GM20000 (cell line): ENCODE results near the gene CEP76.
A peak's percentile ranks its signal among the peaks of the same experiment; 100 is the strongest.

Experiments
- DNase-seq: peaks from one replicate; pipeline ENCODE4 v3.0.0; 2012; ENCODE audit warnings: low spot score
- TF ChIP-seq, protein P1 (sequence below): IDR thresholded peaks from 2 replicates; pipeline ENCODE4 v1.5.1; 2012; ENCODE audit warnings: mild to moderate bottlenecking, control low read depth; ENCODE audit errors: extremely low read depth, missing control alignments

The CEP76 gene, protein sequence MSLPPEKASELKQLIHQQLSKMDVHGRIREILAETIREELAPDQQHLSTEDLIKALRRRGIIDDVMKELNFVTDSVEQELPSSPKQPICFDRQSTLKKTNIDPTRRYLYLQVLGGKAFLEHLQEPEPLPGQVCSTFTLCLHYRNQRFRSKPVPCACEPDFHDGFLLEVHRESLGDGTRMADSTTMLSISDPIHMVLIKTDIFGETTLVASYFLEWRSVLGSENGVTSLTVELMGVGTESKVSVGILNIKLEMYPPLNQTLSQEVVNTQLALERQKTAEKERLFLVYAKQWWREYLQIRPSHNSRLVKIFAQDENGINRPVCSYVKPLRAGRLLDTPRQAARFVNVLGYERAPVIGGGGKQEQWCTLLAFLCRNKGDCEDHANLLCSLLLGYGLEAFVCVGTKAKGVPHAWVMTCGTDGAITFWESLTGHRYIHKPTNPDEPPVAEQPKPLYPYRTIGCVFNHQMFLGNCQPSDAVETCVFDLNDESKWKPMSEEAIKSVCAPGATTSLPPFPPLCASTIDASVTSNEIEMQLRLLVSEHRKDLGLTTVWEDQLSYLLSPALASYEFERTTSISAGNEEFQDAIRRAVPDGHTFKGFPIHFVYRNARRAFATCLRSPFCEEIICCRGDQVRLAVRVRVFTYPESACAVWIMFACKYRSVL

DNA sequence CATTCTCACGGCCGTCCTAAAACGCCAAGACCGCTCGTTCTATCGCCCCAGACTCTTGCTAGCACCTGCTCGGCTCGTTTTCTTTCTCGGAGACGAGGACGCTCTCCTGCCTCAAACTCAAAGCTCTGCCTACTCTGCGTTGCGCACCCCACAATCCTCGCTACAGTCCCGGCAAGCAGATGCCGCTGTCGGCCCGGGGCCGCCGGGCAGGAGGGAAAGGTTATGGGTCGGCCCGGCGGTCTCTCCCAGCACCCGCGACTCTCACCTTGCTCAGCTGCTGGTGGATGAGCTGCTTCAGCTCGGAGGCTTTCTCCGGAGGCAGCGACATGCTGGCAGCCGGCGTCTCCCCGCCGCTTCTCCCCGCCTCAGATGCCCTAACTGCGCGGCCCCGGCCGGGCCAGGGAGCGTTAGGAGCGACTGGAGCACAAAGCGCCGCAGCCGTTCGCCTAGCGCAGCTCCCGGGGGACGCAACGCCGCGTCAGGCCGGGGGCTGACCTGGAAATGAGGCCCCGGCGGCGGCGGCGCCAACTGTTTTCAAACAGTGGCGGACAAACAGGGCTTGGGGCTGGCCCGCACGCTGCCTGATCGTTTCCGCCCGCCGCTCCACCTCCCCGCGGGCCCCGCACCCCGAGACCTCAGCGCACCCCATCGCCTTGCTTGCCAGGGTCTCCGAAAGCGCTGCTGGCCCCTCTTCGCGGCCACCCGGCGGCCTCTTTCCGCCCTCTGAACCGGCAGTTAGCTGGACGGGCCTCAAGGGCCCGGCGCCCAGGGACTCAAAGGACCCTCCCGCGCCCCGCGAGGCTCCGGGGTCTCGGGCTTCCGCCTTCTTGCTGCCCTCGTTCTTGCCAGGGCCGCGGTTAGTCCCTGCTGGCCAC lies at the start of gene CEP76, which contains the start of gene PSMG2:
CEP76 (minus strand) TSS at position 503 of the 875 bp plus-strand sequence; CDS start at position 328, 175 bp downstream.
PSMG2 (plus strand) TSS at position 822 of the 875 bp plus-strand sequence. CDS start 66 bp downstream, outside the sequence.
- DNase-seq = peak; percentile 93
- TF ChIP-seq, protein P1, sequence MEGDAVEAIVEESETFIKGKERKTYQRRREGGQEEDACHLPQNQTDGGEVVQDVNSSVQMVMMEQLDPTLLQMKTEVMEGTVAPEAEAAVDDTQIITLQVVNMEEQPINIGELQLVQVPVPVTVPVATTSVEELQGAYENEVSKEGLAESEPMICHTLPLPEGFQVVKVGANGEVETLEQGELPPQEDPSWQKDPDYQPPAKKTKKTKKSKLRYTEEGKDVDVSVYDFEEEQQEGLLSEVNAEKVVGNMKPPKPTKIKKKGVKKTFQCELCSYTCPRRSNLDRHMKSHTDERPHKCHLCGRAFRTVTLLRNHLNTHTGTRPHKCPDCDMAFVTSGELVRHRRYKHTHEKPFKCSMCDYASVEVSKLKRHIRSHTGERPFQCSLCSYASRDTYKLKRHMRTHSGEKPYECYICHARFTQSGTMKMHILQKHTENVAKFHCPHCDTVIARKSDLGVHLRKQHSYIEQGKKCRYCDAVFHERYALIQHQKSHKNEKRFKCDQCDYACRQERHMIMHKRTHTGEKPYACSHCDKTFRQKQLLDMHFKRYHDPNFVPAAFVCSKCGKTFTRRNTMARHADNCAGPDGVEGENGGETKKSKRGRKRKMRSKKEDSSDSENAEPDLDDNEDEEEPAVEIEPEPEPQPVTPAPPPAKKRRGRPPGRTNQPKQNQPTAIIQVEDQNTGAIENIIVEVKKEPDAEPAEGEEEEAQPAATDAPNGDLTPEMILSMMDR = no peak

DNA sequence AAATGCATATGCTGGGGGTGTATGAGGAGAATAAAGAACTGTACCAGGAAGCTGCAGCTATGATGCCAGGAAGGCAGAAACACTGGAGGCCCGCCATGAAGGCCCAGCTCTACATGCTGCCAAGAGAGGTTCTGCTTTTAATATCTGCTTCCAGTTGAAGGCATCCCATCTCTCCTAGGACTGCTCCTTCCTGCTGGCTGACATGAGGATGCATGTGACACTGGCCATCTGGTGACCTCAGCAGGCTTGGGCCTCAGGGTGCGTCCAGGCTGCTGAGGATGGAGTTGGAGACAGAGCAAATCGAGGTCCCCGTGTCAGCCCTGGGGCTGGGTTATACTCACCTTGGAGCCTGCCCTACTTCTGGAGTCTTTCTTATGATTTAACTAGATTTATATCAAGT lies 49.4 kb upstream of the CEP76 start:
- TF ChIP-seq, protein P1 = no peak
- no peak for DNase-seq

DNA sequence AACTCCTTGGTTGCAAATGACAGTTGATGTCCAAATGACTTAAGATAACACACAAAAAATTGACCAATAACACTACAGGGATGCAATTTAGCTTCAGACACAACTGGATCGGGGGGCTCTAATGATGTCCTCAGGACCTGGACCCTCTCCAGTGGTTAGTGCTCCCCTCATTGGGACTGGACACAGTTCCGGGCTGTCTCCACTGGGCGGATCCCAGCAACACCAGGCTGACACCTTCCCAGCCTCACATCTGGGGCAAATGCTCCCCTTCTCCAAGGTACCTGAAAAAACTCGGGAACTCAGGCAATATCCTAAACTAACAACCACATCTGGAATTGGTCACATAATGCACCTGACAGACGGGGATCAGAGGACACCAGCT lies 49.0 kb upstream of the CEP76 start:
- TF ChIP-seq, protein P1 = no peak
- DNase-seq = no peak

DNA sequence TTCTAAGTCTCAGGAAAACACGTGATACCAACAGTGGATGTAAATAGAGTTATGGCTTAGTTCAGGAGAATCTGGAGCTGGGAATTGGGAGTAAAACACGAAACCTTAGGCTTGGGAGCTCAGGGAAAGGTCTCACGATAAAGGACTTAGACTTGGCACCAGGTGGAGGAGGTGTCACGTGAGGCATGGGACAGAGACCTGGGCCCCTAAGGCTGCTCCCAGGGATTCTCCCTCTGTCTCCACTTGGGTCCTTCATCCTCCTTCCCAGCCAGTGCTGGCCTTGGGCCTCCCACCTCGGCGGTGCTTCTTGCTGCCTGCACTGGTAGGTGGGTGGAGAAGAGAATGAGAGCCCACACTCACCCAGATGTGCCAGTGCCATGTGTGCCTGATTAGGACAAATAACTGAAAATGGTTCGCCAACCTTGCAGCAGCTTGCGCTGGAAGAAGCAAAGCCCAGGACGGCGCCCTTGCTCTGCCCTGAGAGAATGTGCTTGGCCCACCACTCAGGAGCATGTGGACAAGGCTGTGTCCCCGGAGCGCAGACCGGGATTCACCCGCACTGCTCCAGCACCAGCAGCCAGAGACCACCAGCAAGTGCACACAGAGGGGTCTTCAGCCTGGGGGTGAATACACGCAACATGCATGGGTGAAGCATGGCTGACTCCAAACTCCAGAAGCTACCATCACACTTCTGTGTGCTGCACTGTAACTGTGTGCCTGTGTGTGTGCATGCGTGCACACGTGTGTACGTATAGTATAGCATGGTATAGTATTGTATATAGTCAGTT lies 48.4 kb upstream of the CEP76 start:
- TF ChIP-seq, protein P1 = no peak
- DNase-seq = no peak

DNA sequence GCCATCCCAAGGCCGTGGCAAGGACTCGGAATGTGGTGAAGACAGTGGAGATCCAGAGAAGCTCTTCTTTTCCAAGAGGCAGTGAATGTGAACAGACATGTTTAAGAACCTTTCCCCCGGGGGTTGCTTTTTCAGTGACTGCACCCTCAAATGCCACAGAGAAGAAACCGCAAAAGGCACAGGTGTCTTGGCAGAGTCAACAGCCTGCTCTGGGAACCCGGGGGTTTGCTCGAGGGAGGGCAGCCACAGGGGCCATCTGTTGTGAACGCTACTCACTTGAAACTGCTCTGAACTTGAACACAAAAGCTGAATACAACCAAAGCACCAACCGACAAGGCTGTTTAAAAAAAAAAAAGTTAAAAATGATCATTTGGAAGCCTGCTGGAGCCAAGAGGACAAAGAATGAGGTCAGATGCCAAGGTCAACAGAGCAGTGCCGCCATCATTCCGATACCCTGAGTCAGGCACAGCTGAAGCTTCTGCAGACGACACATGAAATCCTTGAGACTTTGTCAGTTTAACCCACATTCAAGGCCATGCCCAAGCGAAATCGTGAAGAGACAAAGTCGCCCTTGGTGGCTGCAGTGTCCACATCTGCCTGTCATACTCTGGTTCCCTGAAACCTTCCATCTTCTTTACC lies 47.7 kb upstream of the CEP76 start:
- DNase-seq = no peak

DNA sequence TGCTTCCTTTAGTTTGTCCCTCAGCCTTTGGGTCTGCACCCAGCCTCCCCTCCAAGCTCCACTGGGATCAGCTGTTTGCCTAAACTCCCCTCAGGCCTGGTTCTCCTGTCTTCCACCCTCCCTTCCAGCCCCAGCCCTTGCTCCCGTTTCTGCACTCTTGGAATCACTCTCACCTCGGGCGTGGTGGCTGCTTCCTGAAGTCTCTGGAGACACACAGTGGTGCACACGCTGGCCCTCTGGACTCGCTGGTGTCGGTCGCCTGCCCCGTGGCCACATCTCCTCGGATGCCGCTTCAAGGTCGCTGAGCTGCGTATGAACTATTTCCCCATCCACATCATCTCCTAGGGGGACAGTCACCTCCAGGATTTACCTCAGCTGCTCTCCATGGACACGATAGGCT lies 46.6 kb upstream of the CEP76 start:
- TF ChIP-seq, protein P1 = no peak
- no peak for DNase-seq

More for the DNA sequence above, 47.7 kb upstream of the CEP76 start:
- TF ChIP-seq, protein P1 = no peak
